KMS-11 (cell line): ENCODE data around the gene BNIP5.

ENCODE experiments used
- H2AFZ ChIP-seq: fragments of 200-600 bp; sonication (generic); 2 replicates; pipeline ENCODE4 v1.6.1; 2016; ENCODE audit warnings: antibody characterized with exemption, mixed run types, low read depth
- H3K27ac ChIP-seq: fragments of 200-600 bp; sonication (generic); 2 replicates; pipeline ENCODE4 v1.6.1; 2016; ENCODE audit warnings: mild to moderate bottlenecking, mixed run types
- H3K27me3 ChIP-seq: fragments of 200-600 bp; sonication (generic); 2 replicates; pipeline ENCODE4 v1.6.1; 2017; ENCODE audit warnings: mild to moderate bottlenecking, low read depth, mixed run types, moderate library complexity; ENCODE audit not compliant: insufficient read depth
- H3K36me3 ChIP-seq: fragments of 200-600 bp; sonication (generic); 2 replicates; pipeline ENCODE4 v1.6.1; 2017; ENCODE audit warnings: mild to moderate bottlenecking, mixed run types; ENCODE audit not compliant: insufficient read depth
- H3K4me1 ChIP-seq: fragments of 200-600 bp; sonication (generic); 2 replicates; pipeline ENCODE4 v1.6.1; 2016; ENCODE audit warnings: mild to moderate bottlenecking, low read depth, mixed run types; ENCODE audit not compliant: poor library complexity, severe bottlenecking
- H3K4me2 ChIP-seq: fragments of 200-600 bp; sonication (generic); 2 replicates; pipeline ENCODE4 v1.7.0; 2016; ENCODE audit warnings: mild to moderate bottlenecking, mixed run types
- H3K4me3 ChIP-seq: fragments of 200-600 bp; sonication (generic); IDR thresholded peaks from 2 replicates; pipeline ENCODE4 v1.6.1; 2017; ENCODE audit warnings: low read depth, low read length, mixed read lengths; ENCODE audit not compliant: insufficient read depth
- H3K79me2 ChIP-seq: fragments of 200-600 bp; sonication (generic); 2 replicates; pipeline ENCODE4 v1.6.1; 2016; ENCODE audit warnings: low read depth, mixed run types; ENCODE audit not compliant: insufficient read depth
- H3K9ac ChIP-seq: fragments of 200-600 bp; sonication (generic); 2 replicates; pipeline ENCODE4 v1.6.1; 2016; ENCODE audit warnings: mild to moderate bottlenecking, mixed run types
- H4K20me1 ChIP-seq: fragments of 200-600 bp; sonication (generic); 2 replicates; pipeline ENCODE4 v1.6.1; 2016; ENCODE audit warnings: mild to moderate bottlenecking, mixed run types; ENCODE audit not compliant: insufficient read depth
- TF ChIP-seq, protein P1 (sequence below): fragments of 200-600 bp; sonication (generic); conservative IDR thresholded peaks from 2 replicates; pipeline ENCODE4 v1.6.1; 2017; ENCODE audit warnings: low read depth, mild to moderate bottlenecking, antibody characterized with exemption, low read length, moderate library complexity, mixed read lengths

Gene BNIP5

GRCh38 chr6:36327226-36327918 lies 9.3 kb downstream of the BNIP5 start:
- no peak overlapping the region for H3K9ac ChIP-seq
- H3K27me3 ChIP-seq: no peaks in the 10 kb centered on the region
- H3K4me2 ChIP-seq: no peak overlapping the region
- H4K20me1 ChIP-seq: no peaks in the 10 kb centered on the region
- H2AFZ ChIP-seq: no peak overlapping the region
- H3K79me2 ChIP-seq: no peaks in the 10 kb centered on the region
- TF ChIP-seq, protein P1, sequence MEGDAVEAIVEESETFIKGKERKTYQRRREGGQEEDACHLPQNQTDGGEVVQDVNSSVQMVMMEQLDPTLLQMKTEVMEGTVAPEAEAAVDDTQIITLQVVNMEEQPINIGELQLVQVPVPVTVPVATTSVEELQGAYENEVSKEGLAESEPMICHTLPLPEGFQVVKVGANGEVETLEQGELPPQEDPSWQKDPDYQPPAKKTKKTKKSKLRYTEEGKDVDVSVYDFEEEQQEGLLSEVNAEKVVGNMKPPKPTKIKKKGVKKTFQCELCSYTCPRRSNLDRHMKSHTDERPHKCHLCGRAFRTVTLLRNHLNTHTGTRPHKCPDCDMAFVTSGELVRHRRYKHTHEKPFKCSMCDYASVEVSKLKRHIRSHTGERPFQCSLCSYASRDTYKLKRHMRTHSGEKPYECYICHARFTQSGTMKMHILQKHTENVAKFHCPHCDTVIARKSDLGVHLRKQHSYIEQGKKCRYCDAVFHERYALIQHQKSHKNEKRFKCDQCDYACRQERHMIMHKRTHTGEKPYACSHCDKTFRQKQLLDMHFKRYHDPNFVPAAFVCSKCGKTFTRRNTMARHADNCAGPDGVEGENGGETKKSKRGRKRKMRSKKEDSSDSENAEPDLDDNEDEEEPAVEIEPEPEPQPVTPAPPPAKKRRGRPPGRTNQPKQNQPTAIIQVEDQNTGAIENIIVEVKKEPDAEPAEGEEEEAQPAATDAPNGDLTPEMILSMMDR: no peak
- H3K4me3 ChIP-seq: no peak overlapping the region
- no peaks in the 10 kb centered on the region for H3K4me1 ChIP-seq
- no peak overlapping the region for H3K27ac ChIP-seq
- H3K36me3 ChIP-seq: no peaks in the 10 kb centered on the region

DNA sequence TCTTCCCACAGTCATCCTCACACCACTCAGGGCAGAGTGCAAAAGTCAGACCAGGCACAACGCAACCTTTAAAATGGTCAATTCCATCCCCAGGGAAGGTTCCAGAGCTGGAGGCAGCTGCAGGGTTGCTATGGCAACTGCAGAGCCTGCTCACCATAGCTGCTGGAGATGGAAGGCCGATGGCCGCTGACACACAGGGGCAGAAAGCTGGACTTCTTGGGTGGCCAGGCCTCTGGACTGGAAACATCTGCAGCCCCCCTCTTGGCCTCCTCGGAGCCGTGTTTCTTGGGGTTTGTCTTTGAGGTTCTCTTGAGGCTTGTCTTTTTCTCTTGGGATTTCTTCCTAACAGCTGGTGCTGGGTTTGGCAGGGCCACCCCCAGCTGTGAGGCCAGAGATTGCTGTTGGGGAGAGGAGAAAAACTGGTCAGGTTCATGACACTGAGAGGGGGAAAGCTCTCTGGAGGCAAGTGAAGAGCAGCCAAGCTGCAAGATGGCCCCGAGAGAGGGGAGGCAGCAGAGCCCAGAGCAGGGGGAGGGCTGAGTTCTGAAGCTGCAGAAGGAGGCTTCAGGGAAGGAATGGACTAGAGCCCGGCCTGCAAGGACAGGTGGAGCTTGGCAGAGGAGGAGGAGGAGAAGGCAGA lies 10.2 kb downstream of the BNIP5 start:
- no peaks in the 10 kb centered on the region for H3K79me2 ChIP-seq

GRCh38 chr6:36324715-36325114 lies 12.0 kb downstream of the BNIP5 start:
- Histone ChIP-seq H3K4me3 (no peak overlapping the region), H4K20me1 (no peaks in the 10 kb centered on the region), H3K4me1 (no peaks in the 10 kb centered on the region), H3K9ac (no peak overlapping the region), H3K27ac (no peak overlapping the region), H3K4me2 (no peak overlapping the region), H3K27me3 (no peaks in the 10 kb centered on the region), H2AFZ (no peak overlapping the region), H3K79me2 (no peaks in the 10 kb centered on the region), H3K36me3 (no peaks in the 10 kb centered on the region)
- TF ChIP-seq, protein P1: no peak

More for the DNA sequence above, 10.2 kb downstream of the BNIP5 start:
- Histone ChIP-seq H3K4me1 (no peaks in the 10 kb centered on the region), H3K27me3 (no peaks in the 10 kb centered on the region), H3K9ac (no peak overlapping the region), H3K27ac (no peak overlapping the region), H4K20me1 (no peaks in the 10 kb centered on the region), H2AFZ (no peak overlapping the region), H3K4me3 (no peak overlapping the region), H3K36me3 (no peaks in the 10 kb centered on the region), H3K4me2 (no peak overlapping the region)
- TF ChIP-seq, protein P1: no peak

- H3K27me3 ChIP-seq: no peaks in the 10 kb centered on the region
- H3K4me2 ChIP-seq: no peak overlapping the region
- H4K20me1 ChIP-seq: no peaks in the 10 kb centered on the region
- TF ChIP-seq, protein P1: no peak
- H3K4me1 ChIP-seq: no peaks in the 10 kb centered on the region
- H3K4me3 ChIP-seq: no peak overlapping the region
- no peak overlapping the region for H3K27ac ChIP-seq
- no peak overlapping the region for H2AFZ ChIP-seq
- H3K9ac ChIP-seq: no peak overlapping the region
- no peaks in the 10 kb centered on the region for H3K79me2 ChIP-seq
- H3K36me3 ChIP-seq: no peaks in the 10 kb centered on the region
Observed at GRCh38 chr6:36324191-36324590, 12.5 kb downstream of the BNIP5 start.
